ENCODE measurements around the gene FGFR2. TPM values are rescaled to one million over a fixed set of nuclear protein-coding genes. Genes with fewer than 3 reads are reported as not detected.
"Not testable (repeated sequence)": the region's sequence is repeated elsewhere in the genome, so short reads cannot be mapped to it uniquely, and the experiment has no call there.

The FGFR2 gene
- total RNA-seq, 1 donor from 2014 or later = 71.9 TPM

- DNase-seq = no peak
Observed at GRCh38 chr10:121522831-121523230, 75.4 kb downstream of the FGFR2 start.

- no peak for DNase-seq
Observed at GRCh38 chr10:121521794-121522556, 76.3 kb downstream of the FGFR2 start.

- DNase-seq = not testable (repeated sequence)
Observed at GRCh38 chr10:121520526-121520925, 77.7 kb downstream of the FGFR2 start.

GRCh38 chr10:121519901-121520493, 78.2 kb downstream of the FGFR2 start:
- DNase-seq = no peak

- DNase-seq = no peak
Observed at GRCh38 chr10:121519411-121519810, 78.8 kb downstream of the FGFR2 start.

GRCh38 chr10:121518333-121518732, 79.9 kb downstream of the FGFR2 start:
- no peak for DNase-seq

- DNase-seq = no peak
Observed at GRCh38 chr10:121516093-121516865, 82.0 kb downstream of the FGFR2 start.

- no peak for DNase-seq
Observed at GRCh38 chr10:121514141-121514865, 83.9 kb downstream of the FGFR2 start.

GRCh38 chr10:121511943-121512342, 86.3 kb downstream of the FGFR2 start:
- no peak for DNase-seq

GRCh38 chr10:121511460-121511859, 86.8 kb downstream of the FGFR2 start:
- DNase-seq = no peak

GRCh38 chr10:121510201-121510771, 88.0 kb downstream of the FGFR2 start:
- no peak for DNase-seq

- DNase-seq = no peak
Observed at GRCh38 chr10:121509796-121510195, 88.4 kb downstream of the FGFR2 start.

GRCh38 chr10:121509112-121509511, 89.1 kb downstream of the FGFR2 start:
- DNase-seq = no peak

- DNase-seq = no peak
Observed at GRCh38 chr10:121503587-121504051, 94.6 kb downstream of the FGFR2 start.

GRCh38 chr10:121501796-121502195, 96.4 kb downstream of the FGFR2 start:
- no peak for DNase-seq

- DNase-seq = no peak
Observed at GRCh38 chr10:121500701-121501332, 97.4 kb downstream of the FGFR2 start.

- no peak for DNase-seq
Observed at GRCh38 chr10:121497513-121498470, 100.5 kb downstream of the FGFR2 start.

- no peak for DNase-seq
Observed at GRCh38 chr10:121495719-121496118, 102.5 kb downstream of the FGFR2 start.

GRCh38 chr10:121494296-121494695, 103.9 kb downstream of the FGFR2 start:
- DNase-seq = no peak

GRCh38 chr10:121493521-121493920, 104.7 kb downstream of the FGFR2 start:
- DNase-seq = no peak

All from occipital lobe (tissue), 2 donors.